CD4-positive, alpha-beta memory T cell (primary cell): ENCODE measurements around the gene ADIG. TPM values are rescaled to one million over a fixed set of nuclear protein-coding genes. Genes with fewer than 3 reads are reported as not detected.

ENCODE experiments used
- CTCF ChIA-PET: fragments of 350-600 bp; sonication (Branson Sonifier 250); formaldehyde crosslinking; loops from one replicate; lab custom pipeline; 2021; ENCODE audit warnings: inconsistent platforms; ENCODE audit not compliant: partially characterized antibody; lab: Charles Lee
- POLR2A ChIA-PET: fragments of 350-600 bp; sonication (Branson Sonifier 250); formaldehyde crosslinking; loops from one replicate; lab custom pipeline; 2021; ENCODE audit not compliant: partially characterized antibody; lab: Charles Lee
- DNase-seq, 5 donors: peaks; one replicate each; pipeline versions ENCODE4 v3.0.0 to v3.0.0-alpha.2; 2020 to 2022; ENCODE audit warnings: mixed read lengths in 1 of 5
- H3K27ac ChIP-seq: one replicate; pipeline ENCODE4 v1.7.0; 2013; ENCODE audit warnings: low read depth, low read length
- H3K27me3 ChIP-seq: 2 replicates; pipeline ENCODE4 v1.7.0; 2013; ENCODE audit warnings: mild to moderate bottlenecking, low read length, moderate library complexity; ENCODE audit not compliant: insufficient read depth
- H3K36me3 ChIP-seq: 2 replicates; pipeline ENCODE4 v1.7.0; 2013; ENCODE audit warnings: mild to moderate bottlenecking, low read length, moderate library complexity; ENCODE audit not compliant: insufficient read depth
- H3K4me1 ChIP-seq: 2 replicates; pipeline ENCODE4 v1.7.0; 2013; ENCODE audit warnings: mild to moderate bottlenecking, low read length, moderate library complexity; ENCODE audit not compliant: insufficient read depth
- H3K4me3 ChIP-seq, 2 donors: one replicate each; pipeline ENCODE4 v1.7.0; 2013; ENCODE audit warnings: low read length in 2 of 2, mild to moderate bottlenecking in 1 of 2
- H3K9me3 ChIP-seq, 2 donors: one replicate each; pipeline ENCODE4 v1.7.0; 2013; ENCODE audit warnings: low read length in 2 of 2, control low read depth in 1 of 2; ENCODE audit not compliant: control insufficient read depth in 1 of 2
- H3K27ac Mint-ChIP-seq, 7 donors: one replicate each; pipeline ENCODE4 v1.8.0; 2020 to 2021; ENCODE audit warnings: mixed read lengths in 7 of 7, mild to moderate bottlenecking in 6 of 7, inconsistent platforms in 3 of 7, moderate library complexity in 3 of 7
- H3K27me3 Mint-ChIP-seq, 2 donors: one replicate each; pipeline ENCODE4 v1.8.0; 2020 to 2021; ENCODE audit warnings: mixed read lengths in 2 of 2
- H3K36me3 Mint-ChIP-seq, 2 donors: one replicate each; pipeline ENCODE4 v1.8.0; 2020 to 2021; ENCODE audit warnings: mixed read lengths in 2 of 2, inconsistent platforms in 1 of 2, mild to moderate bottlenecking in 1 of 2
- H3K4me1 Mint-ChIP-seq, 4 donors: one replicate each; pipeline ENCODE4 v1.8.0; 2020 to 2021; ENCODE audit warnings: mixed read lengths in 4 of 4, mild to moderate bottlenecking in 1 of 4
- H3K4me3 Mint-ChIP-seq, 8 donors: one replicate each; pipeline ENCODE4 v1.8.0; 2020 to 2021; ENCODE audit warnings: mixed read lengths in 8 of 8, mild to moderate bottlenecking in 7 of 8, moderate library complexity in 6 of 8, inconsistent platforms in 3 of 8
- H3K9me3 Mint-ChIP-seq, 8 donors: one replicate each; pipeline ENCODE4 v1.8.0; 2020 to 2021; ENCODE audit warnings: mixed read lengths in 8 of 8, mild to moderate bottlenecking in 5 of 8, inconsistent platforms in 3 of 8, moderate library complexity in 1 of 8
- intact Hi-C: fragments of 100-400 bp; cut with micrococcal nuclease; formaldehyde crosslinking; loops from one replicate; pipeline ENCODE4 v1.15.1; 2023
- polyA plus RNA-seq, 2 donors: library from polyadenylated mRNA; unstranded; fragments of 300-500 nt; fragmentation: Illumina TruSeq; gene quantifications; one replicate each; pipeline ENCODE4 v1.2.3, GENCODE V29; 2021
- total RNA-seq, 2 experiments: library from RNA; stranded (reverse); gene quantifications; one replicate each; pipeline ENCODE4 v1.2.3, GENCODE V29; 2021

The ADIG gene
- total and polyA plus RNA-seq, 4 experiments from 2014 or later = not detected

GRCh38 chr20:38628580-38629470, 47.8 kb downstream of the ADIG start:
- Mint-ChIP-seq H3K4me3 (no peak overlapping the region), H3K27me3 (peaks cover 4 to 11% of the 10 kb centered on the region in 2 donors), H3K4me1 (peaks cover 3 to 5% (median 4%) of the 10 kb centered on the region in 4 donors), H3K27ac (no peak overlapping the region), H3K9me3 (peaks cover 0 to 8% (median 4%) of the 10 kb centered on the region in 8 donors), H3K36me3 (no peaks in the 10 kb centered on the region)
- H3K27ac ChIP-seq = no peak overlapping the region
- no peaks in the 10 kb centered on the region for H3K27me3 ChIP-seq
- H3K36me3 ChIP-seq = no peaks in the 10 kb centered on the region
- intact Hi-C loops = no loop called here
- no peak overlapping the region for H3K4me3 ChIP-seq
- POLR2A ChIA-PET = no interaction called here
- H3K4me1 ChIP-seq = no peaks in the 10 kb centered on the region
- H3K9me3 ChIP-seq = no peaks in the 10 kb centered on the region
- DNase-seq = no peak
- CTCF ChIA-PET = interaction anchor here (1.0 kb wide), 1 partner anchor 420 kb away, joined by 3 read pairs; no protein-coding TSS in a partner anchor

DNA sequence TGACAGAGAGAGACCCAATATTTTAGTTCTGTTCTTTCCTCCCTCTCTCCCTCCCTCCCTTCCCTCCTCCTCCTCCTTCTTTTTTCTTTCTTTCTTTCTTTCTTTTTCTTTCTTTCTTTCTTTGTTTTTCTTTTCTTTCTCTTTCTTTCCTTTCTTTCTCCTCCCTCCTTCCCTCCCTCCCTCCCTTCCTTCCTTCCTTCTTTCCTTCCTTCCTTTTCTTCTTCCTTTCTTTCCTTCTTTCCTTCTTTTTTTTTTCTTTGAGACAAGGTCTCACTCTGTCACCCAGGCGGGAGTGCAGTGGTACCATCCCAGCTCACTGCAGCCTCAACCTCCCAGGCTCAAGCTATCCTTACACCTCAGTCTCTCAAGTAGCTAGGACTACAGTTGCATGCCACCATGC, 49.0 kb downstream of the ADIG start:
- Histone ChIP-seq H3K27ac (no peak overlapping the region), H3K36me3 (no peaks in the 10 kb centered on the region), H3K9me3 (no peaks in the 10 kb centered on the region), H3K27me3 (no peaks in the 10 kb centered on the region), H3K4me1 (no peaks in the 10 kb centered on the region), H3K4me3 (no peak overlapping the region)
- ChIA-PET CTCF (interaction anchor here (1.1 kb wide), 1 partner anchor 8 kb away, joined by 3 read pairs; no protein-coding TSS in a partner anchor), POLR2A (no interaction called here)
- Mint-ChIP-seq H3K4me1 (peaks cover 3 to 6% (median 4%) of the 10 kb centered on the region in 4 donors), H3K9me3 (no peaks in the 10 kb centered on the region), H3K27ac (no peak overlapping the region), H3K36me3 (no peaks in the 10 kb centered on the region), H3K27me3 (peaks cover 10 to 17% of the 10 kb centered on the region in 2 donors), H3K4me3 (no peak overlapping the region)
- DNase-seq = no peak
- intact Hi-C loops = no loop called here

- Histone ChIP-seq H3K4me1 (no peaks in the 10 kb centered on the region), H3K4me3 (no peak overlapping the region), H3K9me3 (no peaks in the 10 kb centered on the region), H3K27ac (no peak overlapping the region), H3K27me3 (no peaks in the 10 kb centered on the region), H3K36me3 (no peaks in the 10 kb centered on the region)
- CTCF ChIA-PET = interaction anchor here (1.1 kb wide), 1 partner anchor 9 kb away, joined by 3 read pairs; no protein-coding TSS in a partner anchor
- intact Hi-C loops = no loop called here
- peaks cover 10 to 17% of the 10 kb centered on the region in 2 donors for H3K27me3 Mint-ChIP-seq
- H3K4me3 Mint-ChIP-seq = no peak overlapping the region
- no peaks in the 10 kb centered on the region for H3K9me3 Mint-ChIP-seq
- H3K36me3 Mint-ChIP-seq = no peaks in the 10 kb centered on the region
- H3K4me1 Mint-ChIP-seq = peaks cover 3 to 6% (median 4%) of the 10 kb centered on the region in 4 donors
- H3K27ac Mint-ChIP-seq = no peak overlapping the region
- POLR2A ChIA-PET = no interaction called here
- DNase-seq = no peak
Observed at GRCh38 chr20:38630727-38631126, 49.7 kb downstream of the ADIG start.

DNA sequence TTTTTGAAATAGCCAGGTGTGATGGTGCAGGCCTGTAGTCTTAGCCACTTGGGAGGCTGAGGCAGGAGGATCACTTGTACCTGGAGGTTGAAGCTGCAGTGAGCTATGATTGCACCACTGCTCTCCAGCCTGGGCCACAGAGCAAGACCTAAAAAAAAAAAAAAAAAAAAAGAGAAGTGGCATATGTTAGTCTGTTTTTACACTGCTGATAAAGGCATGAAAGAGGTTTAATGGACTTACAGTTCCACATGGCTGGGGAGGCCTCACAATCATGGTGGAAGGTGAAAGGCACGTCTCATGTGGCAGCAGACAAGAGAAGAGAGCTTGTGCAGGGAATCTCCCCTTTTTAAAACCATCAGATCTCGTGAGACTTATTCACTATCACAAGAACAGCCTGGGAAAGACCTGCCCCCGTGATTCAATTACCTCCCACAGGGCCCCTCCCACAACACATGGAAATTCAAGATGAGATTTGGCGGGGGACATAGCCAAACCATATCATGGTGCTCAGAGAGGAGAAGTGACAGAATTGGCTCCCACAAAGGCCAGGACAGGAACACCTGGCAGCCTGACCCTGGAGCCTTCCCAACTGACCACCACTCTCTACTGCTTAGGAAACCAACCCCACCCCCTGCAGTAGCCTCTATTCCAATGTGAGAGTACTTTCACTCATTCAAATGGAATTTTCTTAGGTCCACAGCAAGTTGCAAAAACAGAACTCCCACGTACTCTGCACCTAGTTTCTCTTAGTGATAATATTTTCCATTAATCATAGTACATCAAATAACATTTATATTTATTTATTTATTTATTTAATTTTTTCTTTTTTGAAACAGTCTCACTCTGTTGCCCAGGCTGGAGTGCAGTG, 50.4 kb downstream of the ADIG start:
- ChIA-PET CTCF (interaction anchor here (1.9 kb wide), 1 partner anchor 28 kb away, joined by 5 read pairs; no protein-coding TSS in a partner anchor), POLR2A (no interaction called here)
- Histone ChIP-seq H3K9me3 (no peaks in the 10 kb centered on the region), H3K27ac (no peak overlapping the region), H3K36me3 (no peaks in the 10 kb centered on the region), H3K4me1 (no peaks in the 10 kb centered on the region), H3K4me3 (no peak overlapping the region), H3K27me3 (no peaks in the 10 kb centered on the region)
- peaks cover 13 to 20% of the 10 kb centered on the region in 2 donors for H3K27me3 Mint-ChIP-seq
- intact Hi-C loops = no loop called here
- H3K4me3 Mint-ChIP-seq = no peak overlapping the region
- no peaks in the 10 kb centered on the region for H3K36me3 Mint-ChIP-seq
- H3K27ac Mint-ChIP-seq = no peak overlapping the region
- H3K4me1 Mint-ChIP-seq = peaks cover 3 to 6% (median 4%) of the 10 kb centered on the region in 4 donors
- no peak for DNase-seq
- no peaks in the 10 kb centered on the region for H3K9me3 Mint-ChIP-seq

DNA sequence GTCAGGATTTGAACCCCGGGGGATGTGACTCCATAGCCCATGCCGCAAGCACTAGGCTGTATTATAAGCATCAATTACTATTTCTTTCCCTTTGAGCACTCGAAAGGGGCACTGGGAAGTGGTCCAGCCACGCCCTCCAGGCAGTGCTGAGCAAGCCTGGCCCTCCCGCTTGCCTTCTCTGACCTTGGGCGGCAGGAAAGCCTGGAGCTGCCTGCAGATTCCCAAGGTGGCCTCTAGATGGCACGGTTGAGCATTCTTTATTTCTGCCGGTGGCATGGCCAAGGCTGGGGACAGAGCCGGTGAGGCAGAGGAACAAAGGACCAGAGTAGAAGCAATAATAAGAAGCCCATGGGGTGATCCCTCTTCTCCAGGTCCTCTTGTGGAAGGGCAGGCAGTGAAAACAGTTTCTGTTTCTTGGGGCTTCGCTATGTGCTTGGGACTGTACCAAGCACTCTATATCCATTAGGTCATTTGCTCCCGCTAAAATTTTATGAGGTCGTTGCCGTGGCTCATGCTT, 52.6 kb downstream of the ADIG start:
- Mint-ChIP-seq H3K4me1 (peaks cover 3 to 6% (median 4%) of the 10 kb centered on the region in 4 donors), H3K36me3 (no peaks in the 10 kb centered on the region), H3K27ac (peak overlapping the region in 1 of 7 donors; percentile 23), H3K27me3 (peaks cover 14 to 24% of the 10 kb centered on the region in 2 donors), H3K4me3 (peak overlapping the region in 1 of 8 donors; percentile 23), H3K9me3 (no peaks in the 10 kb centered on the region)
- no peak overlapping the region for H3K27ac ChIP-seq
- no peaks in the 10 kb centered on the region for H3K27me3 ChIP-seq
- ChIA-PET CTCF (interaction anchor here (0.6 to 3.5 kb wide), 12 partner anchors 9 to 437 kb away, joined by 3 to 28 read pairs (median 3); no protein-coding TSS in a partner anchor), POLR2A (interaction anchor here (1.0 kb wide), 1 partner anchor 118 kb away, joined by 3 read pairs; no protein-coding TSS in a partner anchor)
- H3K36me3 ChIP-seq = no peaks in the 10 kb centered on the region
- intact Hi-C loops = loop anchor here (1.0 kb wide), 1 partner anchor 118 kb away; no protein-coding TSS in a partner anchor
- peak; percentile 40 to 53 (median 43) for DNase-seq
- no peaks in the 10 kb centered on the region for H3K4me1 ChIP-seq
- no peaks in the 10 kb centered on the region for H3K9me3 ChIP-seq
- H3K4me3 ChIP-seq = no peak overlapping the region

DNA sequence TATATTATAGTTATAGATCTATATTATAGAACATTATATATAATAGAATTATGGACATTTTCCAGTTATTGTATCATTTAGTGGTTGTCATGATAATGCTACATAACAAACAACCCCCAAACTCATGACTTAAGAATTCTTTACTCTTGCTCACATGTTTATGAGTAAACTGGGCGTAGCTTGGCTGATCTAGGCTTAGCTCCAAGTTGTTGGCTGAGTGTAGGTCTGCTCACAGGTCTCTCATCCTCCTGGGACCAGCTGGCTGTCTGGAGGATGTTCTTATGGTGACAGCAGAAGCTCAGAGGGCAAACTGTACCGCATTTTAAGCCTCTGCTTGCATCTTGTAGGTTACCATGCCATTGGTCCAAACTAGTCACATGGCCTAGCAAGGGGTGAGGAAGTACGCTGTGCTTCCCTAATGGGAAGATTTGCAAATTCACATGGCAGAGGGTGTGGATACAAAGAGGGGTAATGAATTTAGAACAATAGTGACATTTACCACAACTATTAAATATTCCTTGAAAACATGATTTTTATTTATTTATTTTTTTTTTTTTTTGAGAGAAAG, 54.8 kb downstream of the ADIG start:
- Histone ChIP-seq H3K9me3 (no peaks in the 10 kb centered on the region), H3K27ac (no peak overlapping the region), H3K4me1 (no peaks in the 10 kb centered on the region), H3K36me3 (no peaks in the 10 kb centered on the region), H3K4me3 (no peak overlapping the region), H3K27me3 (no peaks in the 10 kb centered on the region)
- no peaks in the 10 kb centered on the region for H3K36me3 Mint-ChIP-seq
- peaks cover 14 to 23% of the 10 kb centered on the region in 2 donors for H3K27me3 Mint-ChIP-seq
- ChIA-PET CTCF (interaction anchor here (0.9 to 1.3 kb wide), 2 partner anchors 116 to 445 kb away, joined by 3 to 4 read pairs; no protein-coding TSS in a partner anchor), POLR2A (no interaction called here)
- intact Hi-C loops = no loop called here
- H3K27ac Mint-ChIP-seq = no peak overlapping the region
- no peak for DNase-seq
- H3K4me1 Mint-ChIP-seq = peaks cover 3 to 6% (median 4%) of the 10 kb centered on the region in 4 donors
- no peaks in the 10 kb centered on the region for H3K9me3 Mint-ChIP-seq
- no peak overlapping the region for H3K4me3 Mint-ChIP-seq
